IMR-90 (cell line): Measurements from ENCODE around the gene PLEKHH2. TPM values are rescaled to one million over a fixed set of nuclear protein-coding genes. Genes with fewer than 3 reads are reported as not detected.
"Not testable (repeated sequence)": the region's sequence is repeated elsewhere in the genome, so short reads cannot be mapped to it uniquely, and the experiment has no call there.

Experiments used
- ATAC-seq: fragments of 200-7000 bp; cut with Tn5 transposase; 2 replicates; pipeline ENCODE4 v1.9.1; 2020; ENCODE audit warnings: low read depth, mild to moderate bottlenecking, moderate library complexity
- BruUV-seq: library from RNA; stranded (reverse); fragments of 400-500 nt; replicated peaks from 2 replicates; lab custom pipeline; 2021; lab: Mats Ljungman, UMichigan
- CTCF ChIA-PET: fragments of 300-600 bp; formaldehyde crosslinking; extraction: SDS; loops from one replicate; lab custom pipeline; 2021; ENCODE audit warnings: antibody characterized with exemption; lab: Yijun Ruan, JAX
- POLR2A ChIA-PET: fragments of 300-600 bp; sonication (Branson Sonifier 250); formaldehyde crosslinking; loops from one replicate; lab custom pipeline; 2022; ENCODE audit warnings: antibody characterized with exemption; ENCODE audit not compliant: unreplicated experiment; lab: Charles Lee
- DNase-seq: peaks from one replicate; pipeline ENCODE4 v3.0.0; 2013
- H2AFZ ChIP-seq: replicated peaks from 2 replicates; pipeline ENCODE3; 2013; ENCODE audit warnings: low read length, mild to moderate bottlenecking; ENCODE audit not compliant: poor library complexity
- H2AK5ac ChIP-seq: 2 replicates; pipeline ENCODE4 v1.6.1; 2013; ENCODE audit warnings: low read depth, low read length, inconsistent platforms
- H2AK9ac ChIP-seq: replicated peaks from 2 replicates; pipeline ENCODE3; 2013; ENCODE audit warnings: mild to moderate bottlenecking, low read depth, low read length, moderate library complexity; ENCODE audit not compliant: poor library complexity
- H2BK120ac ChIP-seq: 2 replicates; pipeline ENCODE4 v1.6.1; 2013; ENCODE audit warnings: low read depth, low read length, inconsistent platforms
- H2BK15ac ChIP-seq: 3 replicates; pipeline ENCODE4 v1.6.1; 2013; ENCODE audit warnings: low read depth, low read length, inconsistent platforms
- H2BK20ac ChIP-seq: 2 replicates; pipeline ENCODE4 v1.6.1; 2013; ENCODE audit warnings: low read depth, mild to moderate bottlenecking, inconsistent platforms, low read length, moderate library complexity
- H2BK5ac ChIP-seq: 2 replicates; pipeline ENCODE4 v1.6.1; 2013; ENCODE audit warnings: mild to moderate bottlenecking, low read depth, low read length, inconsistent platforms; ENCODE audit not compliant: poor library complexity, severe bottlenecking
- H3K14ac ChIP-seq: replicated peaks from 2 replicates; pipeline ENCODE4 v1.6.1; 2013; ENCODE audit warnings: low read depth, low read length, inconsistent platforms
- H3K18ac ChIP-seq: 2 replicates; pipeline ENCODE4 v1.6.1; 2013; ENCODE audit warnings: low read depth, low read length, control low read depth
- H3K23ac ChIP-seq: 2 replicates; pipeline ENCODE4 v1.6.1; 2013; ENCODE audit warnings: low read depth, low read length, inconsistent platforms
- H3K27ac ChIP-seq: 2 replicates; pipeline ENCODE4 v1.5.1; 2013; ENCODE audit warnings: mild to moderate bottlenecking, control low read depth, low read length; ENCODE audit not compliant: insufficient read depth
- H3K27me3 ChIP-seq: 2 replicates; pipeline ENCODE4 v1.6.1; 2013; ENCODE audit warnings: low read length; ENCODE audit not compliant: control insufficient read depth, insufficient read depth
- H3K36me3 ChIP-seq: 2 replicates; pipeline ENCODE4 v1.6.1; 2013; ENCODE audit warnings: low read length, mixed read lengths; ENCODE audit not compliant: control insufficient read depth, insufficient read depth
- H3K4ac ChIP-seq: 2 replicates; pipeline ENCODE4 v1.6.1; 2013; ENCODE audit warnings: low read depth, low read length, inconsistent platforms
- H3K4me1 ChIP-seq: 2 replicates; pipeline ENCODE4 v1.6.1; 2013; ENCODE audit warnings: low read length, mixed read lengths; ENCODE audit not compliant: control insufficient read depth, insufficient read depth
- H3K4me2 ChIP-seq: 2 replicates; pipeline ENCODE4 v1.6.1; 2013; ENCODE audit warnings: low read depth, mild to moderate bottlenecking, control low read depth, low read length, moderate library complexity
- H3K4me3 ChIP-seq: 2 replicates; pipeline ENCODE4 v1.5.1; 2013; ENCODE audit warnings: low read depth, mild to moderate bottlenecking, control low read depth, low read length, moderate library complexity; ENCODE audit not compliant: insufficient read depth
- H3K56ac ChIP-seq: 2 replicates; pipeline ENCODE4 v1.6.1; 2013; ENCODE audit warnings: low read length, inconsistent platforms; ENCODE audit not compliant: insufficient read depth; ENCODE audit errors: extremely low read depth
- H3K79me1 ChIP-seq, 2 experiments: 2 replicates each; pipeline ENCODE4 v1.6.1; 2013; ENCODE audit warnings: low read length in 2 of 2, inconsistent platforms in 1 of 2, low read depth in 1 of 2
- H3K9ac ChIP-seq: 2 replicates; pipeline ENCODE4 v1.6.1; 2013; ENCODE audit warnings: low read depth, low read length, control low read depth
- H3K9me1 ChIP-seq: 2 replicates; pipeline ENCODE4 v1.6.1; 2013; ENCODE audit warnings: low read length, inconsistent platforms; ENCODE audit not compliant: insufficient read depth
- H3K9me3 ChIP-seq: 2 replicates; pipeline ENCODE4 v1.6.1; 2013; ENCODE audit warnings: low read length; ENCODE audit not compliant: control insufficient read depth, insufficient read depth
- H4K20me1 ChIP-seq: 2 replicates; pipeline ENCODE4 v1.6.1; 2013; ENCODE audit warnings: low read length, inconsistent platforms; ENCODE audit not compliant: insufficient read depth
- H4K5ac ChIP-seq: 2 replicates; pipeline ENCODE4 v1.6.1; 2013; ENCODE audit warnings: mild to moderate bottlenecking, low read depth, low read length, control low read depth
- H4K8ac ChIP-seq, 2 experiments: 2 replicates each; pipeline ENCODE4 v1.6.1; 2013; ENCODE audit warnings: low read depth in 2 of 2, low read length in 2 of 2, control low read depth in 1 of 2, inconsistent platforms in 1 of 2
- H4K91ac ChIP-seq: 2 replicates; pipeline ENCODE4 v1.6.1; 2013; ENCODE audit warnings: low read depth, low read length, inconsistent platforms; ENCODE audit not compliant: insufficient read depth
- WGBS, 2 experiments: methylation state at CpG; one replicate each; pipeline versions ENCODE4 v1.1.5 to v1.1.7; 2013; ENCODE audit warnings: missing lambda C conversion rate in 2 of 2; ENCODE audit not compliant: insufficient read length in 1 of 2; ENCODE audit errors: extremely low coverage in 2 of 2; 5-methylcytosine and 5-hydroxymethylcytosine counted together
- dilution Hi-C: fragments of 300-500 bp; cut with HindIII; formaldehyde crosslinking; loops from one replicate; pipeline ENCODE4 v1.14.3; 2018; ENCODE audit warnings: low sequenced_read_pairs; ENCODE audit not compliant: unreplicated experiment
- in situ Hi-C: fragments of 300-500 bp; cut with MboI; formaldehyde crosslinking; loops from 3 replicates; pipeline ENCODE4 v1.14.3; 2019; ENCODE audit warnings: low sequenced_read_pairs, inconsistent platforms, mixed read lengths
- intact Hi-C: fragments of 100-400 bp; cut with micrococcal nuclease; formaldehyde crosslinking; loops from 2 replicates; pipeline ENCODE4 v1.10.0; 2022
- polyA plus RNA-seq, 3 experiments: library from polyadenylated mRNA; depleted of rRNA; stranded (reverse); fragments of >200 nt; gene quantifications; 2 replicates each; pipeline ENCODE4 v1.2.3, GENCODE V29; 2012; ENCODE audit warnings: low replicate concordance in 1 of 3
- total RNA-seq: library from RNA; depleted of rRNA; stranded (reverse); fragments of >200 nt; gene quantifications from 2 replicates; pipeline ENCODE4 v1.2.3, GENCODE V29; 2012

The PLEKHH2 gene
- total and polyA plus RNA-seq, 2 of the 4 experiments (the other 2 are of a cell fraction), result 2.0 to 3.3 TPM

DNA sequence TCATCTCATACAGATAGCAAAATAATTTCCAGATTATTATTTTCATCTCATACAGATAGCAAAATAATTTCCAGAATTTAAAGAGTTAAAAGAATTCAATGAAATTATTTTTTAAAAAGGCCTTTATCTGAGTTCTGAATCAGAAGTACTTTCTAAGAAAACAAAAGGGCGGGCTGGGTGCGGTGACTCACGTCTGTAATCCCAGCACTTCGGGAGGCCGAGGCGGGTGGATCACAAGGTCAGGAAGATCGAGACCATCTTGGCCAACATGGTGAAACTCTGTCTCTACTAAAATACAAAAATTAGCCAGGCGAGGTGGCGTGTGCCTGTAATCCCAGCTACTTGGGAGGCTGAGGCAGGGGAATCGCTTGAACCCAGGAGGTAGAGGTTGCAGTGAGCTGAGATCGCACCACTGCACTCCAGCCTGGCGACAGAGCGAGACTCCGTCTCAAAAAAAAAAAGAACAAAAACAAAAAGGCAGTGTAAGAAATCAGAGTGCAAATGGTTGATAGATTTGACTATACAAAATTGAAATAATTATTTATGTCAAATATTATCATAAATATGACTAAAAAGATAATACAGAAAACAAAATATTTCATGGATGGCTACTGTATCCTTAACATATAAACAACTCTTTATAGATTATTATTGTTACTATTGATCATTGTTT, 90.0 kb downstream of the PLEKHH2 start:
- H2AK5ac ChIP-seq, H3K9ac ChIP-seq, H4K5ac ChIP-seq, H2AK9ac ChIP-seq, H3K4me3 ChIP-seq, in situ Hi-C loops, H3K4me2 ChIP-seq, H3K23ac ChIP-seq, H3K4me1 ChIP-seq, H4K8ac ChIP-seq, H3K9me3 ChIP-seq, H3K36me3 ChIP-seq, H3K27ac ChIP-seq, H4K91ac ChIP-seq, BruUV-seq, H2AFZ ChIP-seq, H3K18ac ChIP-seq, H2BK20ac ChIP-seq, H4K20me1 ChIP-seq, POLR2A ChIA-PET, H3K14ac ChIP-seq, H3K56ac ChIP-seq, dilution Hi-C loops, H3K9me1 ChIP-seq, H2BK15ac ChIP-seq, ATAC-seq, H3K27me3 ChIP-seq, H3K4ac ChIP-seq, H2BK120ac ChIP-seq, H3K79me1 ChIP-seq, intact Hi-C loops, H2BK5ac ChIP-seq, CTCF ChIA-PET: not testable (repeated sequence)
- WGBS, 2 experiments, result 71% methylated on average over 4 of the region's 14 CpGs; no CpG with 5 or more reads in 1 of the 2 experiments
- peak; percentile 14 for DNase-seq
